GM21619 (cell line): ENCODE results near the gene EPS15.
"Not testable (repeated sequence)": the region's sequence is repeated elsewhere in the genome, so short reads cannot be mapped to it uniquely, and the experiment has no call there.

Experiments
- ATAC-seq: cut with Tn5 transposase; IDR thresholded peaks from one replicate; pipeline ENCODE4 v1.9.1; 2021; ENCODE audit not compliant: unreplicated experiment

EPS15 gene

GRCh38 chr1:51386259-51386658 is 132.8 kb downstream of the EPS15 start:
- not testable (repeated sequence) for ATAC-seq

DNA sequence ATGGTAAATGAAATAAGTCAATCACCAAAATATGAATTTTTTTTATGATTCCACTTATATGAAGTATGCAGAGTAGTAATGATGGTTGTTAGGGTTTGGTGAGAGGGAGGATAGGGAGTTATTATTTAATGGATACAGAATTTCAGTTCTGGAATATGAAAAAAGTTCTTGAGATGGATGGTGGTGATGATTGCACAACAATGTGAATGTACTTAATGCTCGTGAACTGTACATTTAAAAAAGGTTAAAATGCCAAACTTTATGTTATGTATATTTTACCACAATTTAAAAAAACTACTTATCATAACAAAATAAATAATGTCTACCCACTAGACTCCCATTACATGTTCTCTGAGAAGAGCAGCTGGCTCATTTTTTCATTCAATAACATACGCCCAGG is 133.3 kb downstream of the EPS15 start:
- ATAC-seq: no peak

DNA sequence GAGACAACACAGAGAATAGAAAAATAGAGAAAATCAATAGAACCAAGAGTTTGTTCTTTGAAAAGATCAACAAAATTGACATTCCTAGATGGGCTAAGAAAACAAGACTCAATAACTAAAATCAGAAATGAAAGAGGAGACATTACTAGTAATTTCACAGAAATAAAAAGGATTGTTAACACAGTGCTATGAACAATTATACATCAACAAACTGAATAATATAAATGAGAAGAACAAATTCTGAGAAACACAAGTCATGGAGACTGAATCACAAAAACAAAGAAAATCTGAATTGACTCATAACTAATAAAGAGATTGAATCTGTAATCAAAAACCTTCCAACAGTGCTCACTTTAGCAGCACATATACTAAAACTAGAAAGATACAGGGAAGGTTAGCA is 137.1 kb downstream of the EPS15 start:
- no peak for ATAC-seq

DNA sequence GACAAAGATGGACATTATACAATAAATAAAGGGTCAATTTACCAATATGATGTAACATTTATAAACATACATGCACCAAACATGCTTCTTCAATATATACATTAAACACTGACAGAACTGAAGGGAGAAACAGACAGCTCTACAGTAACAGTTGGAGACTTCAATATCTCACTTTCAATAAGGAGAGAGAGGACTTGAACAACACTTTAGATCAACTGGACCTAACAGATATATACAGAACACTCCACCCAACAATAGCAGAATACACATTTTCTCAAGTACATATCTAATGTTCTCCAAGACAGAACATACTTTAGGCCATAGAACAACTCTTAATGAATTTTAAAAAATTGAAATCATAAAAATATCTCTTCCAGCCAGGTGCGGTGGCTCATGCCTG is 138.1 kb downstream of the EPS15 start:
- no peak for ATAC-seq

DNA sequence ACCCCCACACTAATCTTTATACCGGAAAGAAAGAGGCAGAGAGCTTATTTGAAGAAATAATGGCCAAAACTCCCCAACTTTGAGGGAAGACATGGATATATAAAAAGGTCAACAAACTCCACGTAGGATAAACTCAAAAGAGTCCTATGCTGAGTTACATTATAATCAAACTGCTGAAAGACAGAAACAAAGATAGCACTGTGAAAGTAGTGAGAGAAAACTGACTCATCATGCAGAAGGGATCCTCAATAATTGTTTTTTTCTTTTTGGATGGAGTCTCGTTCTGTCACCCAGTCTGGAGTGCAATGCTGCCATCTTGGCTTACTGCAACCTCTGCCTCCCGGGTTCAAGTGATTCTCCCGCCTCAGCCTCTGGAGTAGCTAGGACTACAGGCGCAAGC is 140.2 kb downstream of the EPS15 start:
- ATAC-seq: no peak

GRCh38 chr1:51373898-51374297 is 145.2 kb downstream of the EPS15 start:
- ATAC-seq: no peak

DNA sequence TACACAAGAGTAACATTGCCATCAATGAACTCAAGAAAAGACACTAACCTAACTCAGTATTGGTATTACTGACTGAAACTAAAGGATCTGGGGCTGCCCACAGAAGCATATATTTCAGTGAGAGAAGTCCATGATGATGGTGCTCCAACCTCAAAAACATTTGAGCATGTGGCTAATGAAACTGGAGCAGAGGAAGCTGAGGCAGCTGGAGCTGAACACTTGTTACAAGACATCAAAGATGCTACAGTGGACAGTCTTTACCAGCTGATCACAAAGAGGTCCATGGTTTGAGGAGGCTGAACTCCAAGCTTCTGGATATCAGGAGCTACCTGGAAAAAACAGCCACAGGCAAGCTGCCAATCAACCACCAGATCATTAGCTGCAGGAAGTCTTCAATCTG is 146.5 kb downstream of the EPS15 start:
- ATAC-seq: no peak

DNA sequence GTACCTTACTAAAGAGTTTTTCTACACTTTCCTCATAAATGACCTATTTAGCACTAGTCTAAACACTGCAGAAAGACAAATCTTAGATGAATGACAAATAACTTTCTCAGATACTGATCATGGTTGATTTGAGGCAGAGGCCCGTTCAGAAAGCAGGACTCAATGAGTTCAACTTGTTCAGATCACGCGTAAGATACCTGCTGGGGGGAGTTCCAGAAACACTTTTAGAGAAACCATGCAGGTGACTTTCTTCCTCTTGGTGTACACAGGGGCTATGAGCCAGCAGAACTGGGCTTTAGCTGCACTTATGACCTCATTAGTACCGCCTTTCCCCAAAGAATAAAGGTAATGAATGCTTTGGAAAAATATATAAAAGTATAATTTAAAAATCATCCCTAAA is 149.9 kb downstream of the EPS15 start:
- no peak for ATAC-seq

- ATAC-seq: no peak
Measured at GRCh38 chr1:51365774-51366173, 153.3 kb downstream of the EPS15 start.

DNA sequence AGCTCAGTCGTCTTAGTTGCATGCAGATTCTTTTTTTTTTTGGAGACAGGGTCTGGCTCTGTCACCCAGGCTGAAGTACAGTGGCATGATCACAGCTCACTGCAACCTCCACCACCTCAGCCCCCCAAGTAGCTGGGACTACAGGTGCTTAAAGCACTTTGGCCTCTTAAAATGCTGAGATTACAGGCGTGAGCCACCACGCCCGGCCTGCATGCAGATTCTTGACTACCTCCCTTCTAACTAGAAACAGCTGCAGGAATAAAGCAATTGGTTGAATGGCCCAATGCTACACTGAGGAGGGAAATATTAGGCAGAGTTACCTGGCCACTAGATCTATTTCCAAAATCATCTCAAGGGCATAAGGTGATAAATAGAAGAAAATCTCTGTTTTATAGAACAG is 159.2 kb downstream of the EPS15 start:
- ATAC-seq: no peak

GRCh38 chr1:51355382-51355781 is 163.7 kb downstream of the EPS15 start:
- ATAC-seq: no peak

DNA sequence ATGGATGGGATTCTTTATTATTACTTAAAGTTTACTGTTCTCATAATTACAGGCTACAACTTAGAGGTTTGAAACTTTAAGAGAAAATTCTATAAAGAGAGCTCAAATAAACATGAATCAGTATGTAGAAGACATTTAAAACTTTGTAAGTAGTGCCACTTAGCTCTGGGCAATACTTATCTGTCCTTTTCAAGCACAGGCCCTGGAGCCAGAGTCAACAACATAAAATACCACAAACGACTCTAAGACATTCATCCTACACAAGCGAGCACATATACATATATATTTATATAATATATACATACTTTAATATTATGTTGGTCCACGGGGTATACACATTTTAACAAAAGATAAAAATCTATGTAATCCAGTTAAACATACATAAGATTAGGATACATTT is 164.7 kb downstream of the EPS15 start:
- no peak for ATAC-seq

DNA sequence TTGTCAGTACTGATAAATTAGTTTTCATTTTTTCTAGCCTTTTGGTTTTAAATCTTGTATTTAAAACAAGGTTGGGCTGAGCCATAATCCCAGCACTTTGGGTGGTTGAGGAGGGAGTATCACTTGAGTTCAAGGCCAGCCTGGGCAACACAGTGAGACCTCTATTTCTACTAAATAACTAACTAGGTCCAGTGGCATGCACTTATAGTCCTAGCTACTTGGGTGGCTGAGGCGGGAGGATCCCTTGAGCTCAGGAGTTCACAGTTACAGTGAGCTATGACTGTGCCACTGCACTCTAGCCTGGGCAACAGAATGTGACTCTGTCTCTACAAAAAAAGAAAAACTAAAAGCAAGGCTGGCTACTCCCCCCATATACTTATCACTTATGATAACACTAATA is 167.2 kb downstream of the EPS15 start:
- no peak for ATAC-seq

DNA sequence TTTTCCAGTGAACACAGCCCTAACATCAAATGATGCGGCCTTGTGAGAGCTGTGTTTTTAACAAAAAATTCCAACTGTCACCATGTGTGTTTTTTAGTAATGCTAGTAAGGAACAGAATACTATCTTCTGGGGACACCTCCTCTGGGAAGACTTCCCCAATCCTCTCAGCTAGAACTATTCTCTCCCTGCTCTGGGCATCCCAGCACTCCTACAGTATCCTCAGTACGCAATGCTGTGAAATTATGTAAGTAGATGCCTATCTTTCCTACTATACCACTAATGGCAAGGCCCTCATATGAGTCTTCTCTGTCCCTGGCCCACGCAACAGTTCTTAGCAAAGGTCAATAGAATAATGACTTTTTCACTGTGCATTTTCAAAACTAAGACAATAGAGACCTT is 169.2 kb downstream of the EPS15 start:
- no peak for ATAC-seq

DNA sequence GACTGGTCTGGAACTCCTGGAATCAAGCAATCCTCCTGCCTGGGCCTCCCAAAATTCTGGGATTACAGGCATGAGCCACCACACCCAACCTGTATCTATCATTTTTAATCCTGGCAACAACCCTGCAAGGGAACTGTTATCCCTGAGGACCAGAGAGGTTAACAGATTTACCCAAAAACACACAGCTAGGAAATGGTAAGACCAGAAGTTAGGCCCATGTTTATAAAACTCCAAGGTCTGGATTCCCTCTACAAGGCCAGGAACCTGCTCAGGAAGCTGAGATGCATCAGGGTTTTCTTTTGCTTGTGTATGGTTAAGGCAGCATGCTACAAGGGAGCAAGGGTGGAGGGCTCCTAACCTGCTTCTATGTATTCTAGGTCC is 170.9 kb downstream of the EPS15 start:
- no peak for ATAC-seq

DNA sequence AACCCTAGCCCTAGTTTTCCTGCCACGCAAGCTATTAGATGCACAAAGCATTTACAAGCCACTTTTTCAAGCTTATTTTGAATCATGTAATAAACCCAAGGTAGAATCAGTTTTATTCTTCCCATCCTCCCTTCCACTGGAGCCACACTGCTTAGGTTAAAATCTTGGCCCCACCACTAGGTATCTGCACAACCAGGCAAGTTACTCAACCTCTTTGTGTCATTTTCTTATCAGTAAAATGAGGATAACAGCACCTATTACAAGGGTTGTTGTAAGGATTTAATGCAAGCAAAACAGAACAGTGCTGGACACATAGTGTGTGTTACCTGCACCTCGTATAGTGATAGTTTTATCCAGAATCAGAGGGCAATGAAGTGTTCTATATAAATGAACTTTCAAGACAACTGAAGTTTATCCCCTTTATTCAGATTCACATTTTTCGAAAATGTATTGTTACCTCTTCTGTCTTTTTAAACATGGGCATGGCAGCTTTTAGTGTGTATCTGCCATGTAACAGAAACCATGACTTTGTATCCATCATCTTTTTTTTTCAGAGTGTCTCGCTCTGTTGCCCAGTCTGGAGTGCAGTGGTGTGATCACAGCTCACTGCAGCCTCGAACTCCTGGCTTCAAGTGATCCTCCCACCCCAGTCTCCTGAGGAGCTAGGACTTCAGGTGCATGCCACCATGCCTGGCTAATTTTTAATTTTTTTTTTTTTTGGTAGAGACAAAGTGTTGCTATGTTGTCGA is 171.5 kb downstream of the EPS15 start:
- ATAC-seq: no peak

- no peak for ATAC-seq
Measured at GRCh38 chr1:51346086-51346942, 172.8 kb downstream of the EPS15 start.

DNA sequence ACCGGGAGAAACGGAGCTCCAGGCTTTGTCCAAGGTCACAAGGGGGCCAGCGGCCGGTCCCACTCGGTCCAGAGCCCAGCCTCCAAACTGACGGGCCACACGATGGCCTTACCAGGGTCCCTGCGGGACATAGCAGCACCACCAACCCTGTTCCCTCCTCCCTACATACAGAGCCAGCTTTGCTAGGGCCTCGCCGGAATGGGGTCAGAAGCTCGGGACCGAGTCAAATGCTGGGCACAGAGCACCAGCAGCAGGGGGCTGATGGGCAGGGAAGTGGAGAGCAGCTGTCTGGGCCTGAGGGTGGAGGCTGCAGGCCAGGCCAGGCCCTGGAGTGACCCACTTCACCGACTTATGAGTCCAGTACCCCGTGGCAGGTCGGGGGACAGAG is 173.8 kb downstream of the EPS15 start:
- ATAC-seq: no peak

GRCh38 chr1:51344602-51345299 is 174.3 kb downstream of the EPS15 start:
- no peak for ATAC-seq

- ATAC-seq: no peak
Measured at GRCh38 chr1:51344276-51344601, 174.8 kb downstream of the EPS15 start.

DNA sequence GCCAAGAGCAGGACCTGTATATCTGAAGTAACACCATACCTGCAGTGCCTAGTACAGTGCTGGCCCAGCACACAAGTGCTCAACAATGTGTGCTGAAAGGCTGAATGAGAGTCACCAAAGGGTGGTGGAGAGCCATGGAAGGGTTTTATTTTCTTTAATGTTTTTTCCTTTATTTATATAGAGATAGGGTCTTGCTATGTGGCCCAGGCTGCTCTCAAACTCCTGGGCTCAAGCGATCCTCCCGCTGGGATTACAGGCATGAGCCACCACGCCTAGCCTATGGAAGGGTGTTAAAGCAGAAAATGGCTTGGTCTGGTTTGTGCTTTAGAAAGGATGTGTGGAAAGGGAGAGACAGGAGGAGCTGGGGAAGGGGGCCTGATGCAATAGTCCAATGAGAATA is 175.4 kb downstream of the EPS15 start:
- no peak for ATAC-seq

DNA sequence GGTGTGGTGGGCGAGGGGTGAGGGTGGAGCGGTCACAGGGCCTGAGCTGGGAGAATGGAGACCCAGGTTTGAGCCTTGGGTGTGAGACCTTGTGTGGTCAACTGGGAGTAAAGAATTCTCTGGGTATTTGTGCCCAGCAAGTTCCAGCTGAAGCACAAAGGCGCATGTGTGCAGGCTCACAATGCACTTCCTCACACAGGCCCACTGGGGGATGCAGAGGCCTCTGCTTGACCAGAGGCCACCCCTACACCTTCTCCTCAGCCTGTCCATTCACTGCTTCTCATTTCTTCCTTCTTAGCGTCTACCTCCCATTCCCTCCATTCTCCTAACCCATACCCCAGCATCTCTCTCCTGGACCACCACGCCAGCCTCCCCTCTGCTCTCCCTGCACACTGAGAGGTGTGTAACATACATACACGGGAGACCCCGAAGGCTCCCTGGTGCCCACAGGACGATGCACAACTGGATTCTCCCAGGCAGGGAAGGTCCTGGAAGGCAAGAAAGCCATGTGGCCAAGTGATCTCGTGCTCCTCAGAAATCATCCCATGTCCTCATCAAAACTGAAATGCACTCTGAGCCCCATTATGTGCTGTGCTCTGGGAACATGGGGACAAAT is 176.4 kb downstream of the EPS15 start:
- ATAC-seq: no peak
